ELR (cell line): ENCODE measurements around the gene DNASE1L3.
A peak's percentile ranks its signal among the peaks of the same experiment; 100 is the strongest.

Experiments used
- DNase-seq: peaks from one replicate; pipeline ENCODE4 v3.0.0-alpha.2; 2015; ENCODE audit warnings: low read depth

DNASE1L3 gene

DNA sequence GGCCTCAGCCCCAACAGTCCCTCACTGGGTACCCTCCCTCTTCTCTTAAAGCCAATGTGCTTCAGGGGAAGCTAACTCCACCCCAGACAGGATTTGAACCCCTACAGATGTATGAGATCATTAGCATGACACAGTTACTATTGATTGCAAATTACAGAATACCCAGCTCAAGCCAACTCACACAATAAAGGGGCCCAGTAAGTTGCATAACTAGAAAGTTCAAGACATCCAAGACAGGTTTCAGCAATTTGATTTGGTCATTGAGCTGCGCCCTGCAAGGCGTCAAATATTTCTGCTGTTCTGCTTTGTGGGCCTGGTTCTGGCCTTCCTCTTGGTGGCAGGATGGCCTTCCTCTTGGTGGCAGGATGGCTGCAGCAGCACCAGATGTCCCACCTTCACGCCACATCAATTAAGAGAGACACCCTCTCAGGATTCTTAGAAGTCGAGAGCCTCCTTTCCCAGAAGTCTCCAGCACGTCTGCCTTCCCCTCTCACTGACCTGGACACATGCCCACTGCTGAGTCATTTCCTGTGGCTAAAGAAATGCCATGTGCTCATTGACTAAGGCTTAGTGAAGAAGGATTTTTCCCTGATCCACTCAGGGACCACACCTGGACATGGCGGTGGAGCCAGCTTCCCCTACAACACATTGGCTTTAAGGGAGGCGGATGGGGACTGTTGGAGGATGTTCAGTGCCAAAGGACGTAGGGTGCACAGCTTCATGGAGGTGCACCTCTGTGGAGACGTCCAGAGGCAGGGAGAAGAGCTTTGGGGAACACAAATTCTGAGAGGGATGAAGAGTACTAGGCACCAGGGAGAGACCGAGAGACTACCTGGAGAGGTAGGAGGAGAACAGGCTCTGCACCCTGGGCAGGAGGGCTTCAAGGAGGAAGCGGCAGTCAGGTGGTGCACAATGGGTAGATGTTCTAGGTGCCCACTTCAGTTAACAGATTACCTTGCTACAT is 49.1 kb downstream of the DNASE1L3 start:
- DNase-seq: peak; percentile 97

DNA sequence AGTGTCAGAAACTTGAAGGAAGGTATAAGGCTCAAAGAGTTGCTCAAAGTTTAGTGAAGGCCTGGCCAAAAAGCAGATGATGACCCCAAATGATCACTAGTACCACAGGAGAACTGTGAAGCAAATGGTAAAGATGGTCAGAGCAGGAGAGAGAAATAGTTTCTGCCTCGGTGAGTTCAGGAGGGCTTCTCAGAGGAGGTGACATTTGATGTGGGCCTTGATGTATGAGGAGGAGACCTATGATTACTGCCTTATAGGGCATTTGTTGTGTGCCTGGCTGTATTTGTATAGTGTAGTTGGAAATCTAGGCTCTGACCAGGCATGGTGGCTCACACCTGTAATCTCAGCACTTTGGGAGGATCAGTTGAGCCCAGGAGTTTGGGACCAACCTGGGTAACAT is 50.4 kb downstream of the DNASE1L3 start:
- no peak for DNase-seq

DNA sequence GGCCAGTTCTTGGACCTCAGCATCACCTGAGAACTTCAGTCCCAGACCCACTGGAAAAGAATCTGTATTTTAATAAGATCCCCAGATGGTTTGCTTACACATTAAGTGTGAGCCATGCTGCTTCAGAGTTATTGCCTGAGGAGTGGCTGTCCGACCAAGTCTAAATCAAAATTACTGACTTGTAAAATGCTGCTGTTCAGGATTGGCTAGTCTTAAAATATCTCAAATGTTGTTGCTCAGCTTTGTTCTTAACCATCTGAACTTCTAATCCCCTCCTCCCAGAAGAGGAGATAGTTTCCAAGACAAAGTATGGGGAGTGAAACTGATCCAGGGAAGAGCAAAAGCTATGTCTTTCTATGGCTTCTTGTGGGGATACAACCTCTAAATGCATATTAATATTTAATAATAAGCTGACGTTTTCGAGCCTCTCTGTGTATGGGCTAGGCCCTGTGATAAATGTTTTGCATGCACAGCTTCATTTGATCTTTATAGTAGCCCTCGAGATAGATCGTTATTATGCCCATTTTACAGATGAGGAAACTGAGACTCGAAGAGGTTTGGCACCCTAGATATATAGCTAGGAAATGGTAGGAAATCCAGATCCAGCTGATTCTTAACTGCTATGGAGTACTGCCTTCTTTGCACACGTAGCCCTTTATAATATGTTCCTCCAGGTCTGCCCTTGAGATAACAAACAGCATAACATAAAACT is 52.2 kb downstream of the DNASE1L3 start:
- DNase-seq: no peak

DNA sequence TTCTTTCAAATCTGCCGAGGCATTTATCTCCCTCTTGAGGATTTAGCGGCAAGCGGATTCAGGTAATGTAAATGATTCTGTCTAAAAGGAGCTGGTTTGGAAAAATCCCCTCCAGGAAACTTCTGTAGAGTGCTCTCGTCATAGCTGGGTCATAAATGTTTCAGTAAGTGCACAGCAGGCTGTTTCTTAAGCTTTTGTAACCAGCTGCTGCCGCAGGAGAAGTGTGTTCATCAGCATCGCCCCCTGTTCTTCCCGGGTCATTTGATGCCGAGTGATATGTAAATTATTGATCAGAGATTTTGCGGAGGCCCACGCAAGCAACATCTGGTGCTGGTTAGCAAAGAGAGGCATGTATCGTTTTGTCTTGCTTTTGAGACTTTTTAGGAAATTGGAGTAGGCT is 53.1 kb downstream of the DNASE1L3 start:
- DNase-seq: no peak

DNA sequence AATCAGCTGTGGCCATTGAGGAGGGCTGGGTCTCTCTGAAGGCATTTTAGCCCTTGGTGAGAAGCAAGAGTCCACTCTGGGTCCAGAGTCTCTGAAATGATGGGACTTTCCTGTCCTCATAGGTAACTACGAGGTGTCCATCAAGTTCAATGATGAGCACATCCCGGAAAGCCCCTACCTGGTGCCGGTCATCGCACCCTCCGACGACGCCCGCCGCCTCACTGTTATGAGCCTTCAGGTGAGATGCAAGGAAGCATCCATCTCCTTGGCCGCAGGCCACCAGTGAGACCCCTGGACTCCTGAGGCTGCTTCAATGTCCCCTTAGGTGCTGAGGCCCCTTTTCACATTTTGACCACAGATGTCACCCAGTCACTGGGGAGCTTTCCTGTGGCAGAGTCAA is 54.9 kb downstream of the DNASE1L3 start:
- no peak for DNase-seq

DNA sequence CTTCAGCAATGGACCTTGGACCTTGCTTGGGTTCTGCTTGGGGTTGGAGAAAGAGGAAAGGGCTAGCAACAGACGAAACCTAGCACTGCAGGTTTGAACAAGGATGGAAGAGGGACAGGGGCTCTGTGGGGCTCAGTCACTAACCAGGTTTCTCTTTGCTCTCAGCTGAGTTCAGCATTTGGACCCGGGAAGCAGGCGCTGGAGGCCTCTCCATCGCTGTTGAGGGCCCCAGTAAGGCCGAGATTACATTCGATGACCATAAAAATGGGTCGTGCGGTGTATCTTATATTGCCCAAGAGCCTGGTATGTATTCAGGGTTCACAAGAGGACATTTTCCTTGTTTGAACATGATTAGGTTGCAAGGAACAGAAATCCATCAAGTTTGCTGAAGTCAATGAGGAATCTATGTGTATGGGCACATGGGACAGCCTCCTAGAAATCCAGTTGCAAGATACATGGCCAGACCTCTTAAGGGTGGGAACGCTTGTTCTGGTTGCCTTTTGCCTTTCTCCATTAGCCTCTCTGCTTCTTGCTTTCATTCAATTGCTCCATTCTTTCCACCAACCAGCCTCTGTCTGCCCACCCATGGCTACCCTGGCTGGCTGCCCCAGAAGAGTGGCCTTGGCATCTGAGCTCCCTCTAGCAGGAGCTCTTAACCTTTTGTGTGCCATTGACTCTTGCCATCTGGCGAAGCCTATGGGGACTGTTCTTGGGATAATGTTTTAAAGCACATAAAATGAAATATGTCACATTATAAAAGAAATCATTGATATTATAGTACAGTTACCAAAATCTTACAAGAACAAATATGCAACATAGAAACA is 55.9 kb downstream of the DNASE1L3 start:
- DNase-seq: no peak

DNA sequence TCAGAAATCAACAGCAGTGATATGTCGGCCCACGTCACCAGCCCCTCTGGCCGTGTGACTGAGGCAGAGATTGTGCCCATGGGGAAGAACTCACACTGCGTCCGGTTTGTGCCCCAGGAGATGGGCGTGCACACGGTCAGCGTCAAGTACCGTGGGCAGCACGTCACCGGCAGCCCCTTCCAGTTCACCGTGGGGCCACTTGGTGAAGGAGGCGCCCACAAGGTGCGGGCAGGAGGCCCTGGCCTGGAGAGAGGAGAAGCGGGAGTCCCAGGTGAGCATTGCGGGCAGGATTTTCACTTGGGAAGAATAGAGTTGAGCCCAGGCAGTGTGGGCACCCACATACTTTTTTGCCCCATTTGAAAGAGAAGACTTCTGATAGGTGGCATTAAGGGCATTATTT is 57.4 kb downstream of the DNASE1L3 start:
- DNase-seq: no peak

DNA sequence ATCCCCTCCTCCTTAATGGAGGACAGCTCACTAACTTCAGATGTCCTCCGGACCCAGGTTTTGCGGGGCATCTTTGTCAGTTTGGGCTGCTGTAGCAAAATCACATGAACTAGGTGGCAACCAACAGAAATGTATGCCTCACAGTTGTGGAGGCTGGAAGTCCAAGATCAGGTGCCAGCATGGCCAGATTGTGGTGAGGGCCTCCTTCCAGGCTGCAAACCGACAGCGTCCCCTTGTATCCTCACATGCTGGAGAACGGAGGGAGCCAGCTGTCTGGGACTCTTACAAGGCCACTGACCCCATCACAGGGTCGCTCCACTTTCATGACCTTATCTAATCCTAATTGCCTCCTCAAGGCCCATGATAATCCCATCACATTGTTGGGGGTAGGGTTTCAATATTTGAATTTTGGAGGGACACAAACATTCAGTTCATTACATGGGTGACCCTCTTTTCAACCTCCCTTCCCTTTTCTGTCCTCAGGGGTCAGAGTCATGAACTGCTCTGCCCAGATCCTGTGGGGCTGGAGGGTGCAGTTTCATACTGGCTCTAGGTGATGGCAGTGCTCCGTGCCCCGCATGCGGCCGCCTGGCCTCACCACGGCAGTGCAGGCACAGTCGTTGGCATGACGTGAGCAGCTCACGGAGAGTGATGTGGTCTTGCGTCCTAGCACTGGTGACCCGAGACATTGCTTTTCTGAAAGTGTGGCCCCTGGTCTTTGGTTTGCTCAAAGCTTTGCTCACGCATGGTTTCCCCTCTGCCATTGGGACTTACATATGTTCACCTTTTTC is 58.4 kb downstream of the DNASE1L3 start:
- no peak for DNase-seq

DNA sequence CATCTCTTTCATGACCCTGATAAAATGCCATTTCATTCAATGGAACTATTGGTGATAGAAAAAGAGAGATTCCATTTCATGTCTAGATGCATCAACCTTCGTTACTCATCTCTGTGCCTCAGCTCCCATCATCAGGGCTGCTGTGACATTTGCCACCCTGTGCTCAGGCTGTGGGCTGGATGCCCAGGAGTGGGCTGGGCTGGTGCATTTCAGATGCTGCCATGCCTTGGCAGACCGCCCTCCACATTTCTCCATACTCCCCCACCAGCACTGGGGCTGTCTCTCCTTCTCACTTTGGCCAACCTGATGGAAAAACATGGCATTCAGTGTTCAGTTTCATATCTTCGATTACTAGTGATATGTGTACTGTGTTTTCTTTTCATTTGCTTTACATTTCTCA is 59.1 kb downstream of the DNASE1L3 start:
- DNase-seq: no peak

DNA sequence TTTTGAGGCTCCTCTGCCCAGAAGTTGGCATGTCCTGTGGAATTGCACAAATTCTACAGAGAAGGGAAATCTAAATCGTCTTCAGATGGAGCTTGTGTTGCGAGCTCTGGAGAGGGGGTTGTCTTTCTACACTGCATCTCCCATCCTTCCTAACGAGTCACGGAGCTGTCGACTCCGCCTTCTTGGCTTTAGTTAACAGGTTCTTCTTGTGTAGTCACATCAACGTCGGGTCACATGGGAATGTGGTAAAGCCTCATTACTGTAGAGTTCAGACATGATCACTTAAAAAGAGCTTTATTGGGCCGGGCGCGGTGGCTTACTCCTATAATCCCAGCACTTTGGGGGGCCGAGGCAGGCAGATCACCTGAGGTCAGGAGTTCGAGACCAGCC is 60.0 kb downstream of the DNASE1L3 start:
- DNase-seq: no peak

DNA sequence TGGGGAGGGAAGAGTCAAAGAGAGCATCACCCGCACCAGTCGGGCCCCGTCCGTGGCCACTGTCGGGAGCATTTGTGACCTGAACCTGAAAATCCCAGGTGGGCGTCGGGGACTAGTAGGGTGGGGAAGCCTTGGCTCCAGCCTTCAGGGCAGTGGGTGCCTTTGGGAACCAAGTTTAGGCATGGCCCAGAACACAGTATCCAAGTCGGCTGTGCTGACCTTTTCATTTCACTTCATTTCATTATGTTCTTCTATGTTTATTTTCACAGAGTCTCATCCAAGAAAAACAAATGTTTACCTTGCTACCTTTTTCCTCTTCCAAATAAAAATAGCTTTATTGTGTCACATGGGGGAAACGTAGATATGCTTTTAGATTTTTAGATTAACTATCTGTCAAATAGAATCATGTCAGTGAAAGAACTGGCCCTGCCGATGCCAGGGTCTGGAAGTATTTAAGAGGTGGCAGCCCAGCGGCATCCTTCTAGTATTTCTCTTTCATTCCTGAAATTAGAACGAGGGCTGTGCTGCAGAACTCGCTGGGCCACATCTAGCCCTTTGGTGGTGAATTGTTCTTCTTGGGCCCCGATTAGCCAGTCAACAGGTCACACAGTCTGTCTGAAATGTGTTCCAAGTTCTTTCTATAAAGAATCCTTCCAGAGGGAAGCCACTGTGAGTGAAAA is 60.5 kb downstream of the DNASE1L3 start:
- DNase-seq: no peak

DNA sequence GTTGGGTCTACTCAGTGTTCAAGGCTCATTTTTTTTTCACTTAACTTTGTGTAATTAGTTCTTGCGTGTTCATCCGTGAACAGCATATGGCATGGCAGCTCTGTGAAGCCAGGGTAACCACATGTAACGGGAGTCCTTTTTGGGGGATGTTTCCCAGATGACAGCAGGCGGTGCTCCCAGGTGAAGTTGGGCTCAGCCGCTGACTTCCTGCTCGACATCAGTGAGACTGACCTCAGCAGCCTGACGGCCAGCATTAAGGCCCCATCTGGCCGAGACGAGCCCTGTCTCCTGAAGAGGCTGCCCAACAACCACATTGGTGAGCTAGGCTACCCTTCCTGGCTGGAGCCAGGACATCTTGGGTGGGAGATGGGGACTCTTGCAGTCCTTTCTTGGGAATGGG is 62.7 kb downstream of the DNASE1L3 start:
- DNase-seq: no peak

DNA sequence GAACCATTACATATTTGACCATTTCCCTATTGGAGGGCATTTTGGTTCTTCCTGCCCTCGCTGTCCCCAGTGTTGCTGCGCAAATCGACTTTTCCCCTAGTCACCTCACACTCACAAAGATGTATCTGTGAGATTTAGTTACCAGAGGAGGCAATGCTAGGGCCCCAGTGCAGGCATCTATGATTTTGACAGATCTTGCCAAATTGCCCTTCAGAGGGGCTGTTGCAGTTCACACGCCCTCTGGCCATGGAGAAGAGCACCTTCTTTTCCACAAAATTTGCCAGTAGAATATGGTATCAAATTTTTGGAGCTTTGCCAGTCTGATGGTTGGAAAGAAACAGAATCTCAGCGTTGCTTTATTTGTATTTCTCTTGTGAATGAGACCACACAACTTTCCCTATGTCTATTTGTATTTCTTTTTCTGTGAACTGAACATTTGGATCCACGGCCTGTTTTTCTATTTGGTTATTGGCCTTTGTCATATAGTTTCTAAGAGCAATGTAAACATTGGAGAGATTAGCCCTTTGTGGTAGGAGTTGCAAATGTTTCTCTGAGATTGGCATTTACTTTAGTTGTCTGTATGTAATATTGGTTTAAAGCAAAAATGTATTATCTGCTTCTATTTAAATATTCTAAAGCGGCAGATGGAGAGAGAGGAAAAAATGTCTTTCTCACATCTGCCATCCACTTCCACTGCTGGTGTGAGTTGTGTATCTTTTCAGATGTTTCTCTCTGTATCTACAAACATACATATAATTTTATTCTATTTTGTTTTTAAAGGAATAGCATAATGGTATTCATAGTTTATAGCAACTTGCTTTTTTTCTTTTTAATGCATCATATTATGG is 66.1 kb downstream of the DNASE1L3 start:
- no peak for DNase-seq

DNA sequence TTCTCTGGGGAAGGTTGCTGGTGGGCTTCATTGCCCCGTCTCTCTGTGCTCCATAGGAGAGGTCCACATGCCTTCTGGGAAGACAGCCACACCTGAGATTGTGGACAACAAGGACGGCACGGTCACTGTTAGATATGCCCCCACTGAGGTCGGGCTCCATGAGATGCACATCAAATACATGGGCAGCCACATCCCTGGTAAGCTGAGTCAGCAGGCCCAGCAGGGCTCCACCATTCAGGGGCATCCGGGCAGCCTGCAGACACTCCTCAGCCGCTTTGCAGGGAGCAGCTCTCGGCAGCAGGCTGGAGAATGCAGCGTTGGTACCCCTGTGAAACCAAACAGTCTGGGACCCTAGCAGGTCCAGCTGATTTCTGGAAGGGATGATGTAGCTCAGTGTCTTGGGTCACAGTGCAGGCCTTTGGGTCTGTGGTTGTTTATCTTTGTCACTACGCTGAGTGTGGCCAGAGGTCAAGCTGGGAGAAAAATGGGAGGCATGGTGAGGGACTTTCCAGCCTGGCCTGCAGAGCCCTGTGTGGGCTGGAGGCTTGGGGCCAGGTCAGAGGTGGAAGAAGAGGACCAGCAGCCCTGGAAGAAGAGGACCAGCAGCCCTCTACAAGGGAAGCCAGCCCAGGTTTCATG is 67.2 kb downstream of the DNASE1L3 start:
- no peak for DNase-seq
